ENCODE data around the gene CDC42.

The CDC42 gene

GRCh38 chr1:22100168-22100567 is 47.7 kb downstream of the CDC42 start:
- Histone ChIP-seq H3K9me3 (ENCODE audit: insufficient read depth, low read depth, low read length) (no peaks in the 10 kb centered on the region), H3K4me1 (ENCODE audit: control insufficient read depth in 1 of 2, insufficient read depth in 2 of 2, low read length in 2 of 2) (no peaks in the 10 kb centered on the region), H4K91ac (ENCODE audit: low read depth, low read length) (no peak overlapping the region), H3K79me1 (ENCODE audit: low read length) (no peaks in the 10 kb centered on the region), H3K27me3 (ENCODE audit: insufficient read depth, low read length) (no peaks in the 10 kb centered on the region), H2AFZ (ENCODE audit: insufficient read depth, low read length, poor library complexity) (no peak overlapping the region), H3K4me3 (ENCODE audit: low read depth, low read length) (no peak overlapping the region), H3K36me3 (ENCODE audit: control insufficient read depth in 1 of 2, insufficient read depth in 2 of 2, low read length in 2 of 2) (peaks cover 21 to 27% of the 10 kb centered on the region in 2 experiments), H3K14ac (ENCODE audit: low read length) (no peak overlapping the region), H3K23ac (ENCODE audit: low read length) (no peak overlapping the region), H2BK120ac (ENCODE audit: insufficient read depth, low read length, poor library complexity) (no peak overlapping the region), H3K4ac (ENCODE audit: low read depth, low read length) (no peak overlapping the region), H2AK5ac (ENCODE audit: low read length) (no peak overlapping the region), H2BK5ac (ENCODE audit: low read depth, low read length, poor library complexity) (no peak overlapping the region), H4K8ac (ENCODE audit: low read depth, low read length) (no peak overlapping the region), H3K27ac (ENCODE audit: low read depth, low read length) (no peak overlapping the region), H3K9ac (ENCODE audit: low read length) (no peak overlapping the region), H4K12ac (ENCODE audit: low read depth, low read length) (no peak overlapping the region), H3K79me2 (ENCODE audit: control insufficient read depth, insufficient read depth, low read length, poor library complexity) (no peaks in the 10 kb centered on the region), H2BK12ac (ENCODE audit: low read length) (no peak overlapping the region), H3K4me2 (ENCODE audit: low read length) (no peak overlapping the region), H3K18ac (ENCODE audit: low read length) (no peak overlapping the region)
- DNase-seq, result no peak
- no CpG with 5 or more reads among the region's 3 CpGs for WGBS (ENCODE audit: extremely low coverage, insufficient coverage, insufficient read length)

GRCh38 chr1:22101199-22101598 is 48.7 kb downstream of the CDC42 start:
- H3K14ac ChIP-seq (ENCODE audit: low read length), result no peak overlapping the region
- H3K79me1 ChIP-seq (ENCODE audit: low read length), result no peaks in the 10 kb centered on the region
- H3K4me2 ChIP-seq (ENCODE audit: low read length), result no peak overlapping the region
- no peak for DNase-seq
- H3K4me3 ChIP-seq (ENCODE audit: low read depth, low read length), result no peak overlapping the region
- no peak overlapping the region for H3K9ac ChIP-seq (ENCODE audit: low read length)
- no peaks in the 10 kb centered on the region for H3K27me3 ChIP-seq (ENCODE audit: insufficient read depth, low read length)
- no peak overlapping the region for H2BK5ac ChIP-seq (ENCODE audit: low read depth, low read length, poor library complexity)
- no peak overlapping the region for H4K12ac ChIP-seq (ENCODE audit: low read depth, low read length)
- H4K8ac ChIP-seq (ENCODE audit: low read depth, low read length), result no peak overlapping the region
- H3K36me3 ChIP-seq (ENCODE audit: control insufficient read depth in 1 of 2, insufficient read depth in 2 of 2, low read length in 2 of 2), result peaks cover 16 to 25% of the 10 kb centered on the region in 2 experiments
- H2AFZ ChIP-seq (ENCODE audit: insufficient read depth, low read length, poor library complexity), result no peak overlapping the region
- H3K27ac ChIP-seq (ENCODE audit: low read depth, low read length), result no peak overlapping the region
- no peak overlapping the region for H2BK120ac ChIP-seq (ENCODE audit: insufficient read depth, low read length, poor library complexity)
- H3K4me1 ChIP-seq (ENCODE audit: control insufficient read depth in 1 of 2, insufficient read depth in 2 of 2, low read length in 2 of 2), result peaks cover 0 to under 1% of the 10 kb centered on the region in 2 experiments
- no peak overlapping the region for H2BK12ac ChIP-seq (ENCODE audit: low read length)
- no CpG with 5 or more reads among the region's 1 CpG for whole genome bisulfite sequencing (ENCODE audit: extremely low coverage, insufficient coverage, insufficient read length)
- H4K91ac ChIP-seq (ENCODE audit: low read depth, low read length), result no peak overlapping the region
- no peak overlapping the region for H3K18ac ChIP-seq (ENCODE audit: low read length)
- no peak overlapping the region for H2AK5ac ChIP-seq (ENCODE audit: low read length)
- no peaks in the 10 kb centered on the region for H3K79me2 ChIP-seq (ENCODE audit: control insufficient read depth, insufficient read depth, low read length, poor library complexity)
- no peak overlapping the region for H3K23ac ChIP-seq (ENCODE audit: low read length)
- no peak overlapping the region for H3K4ac ChIP-seq (ENCODE audit: low read depth, low read length)
- no peaks in the 10 kb centered on the region for H3K9me3 ChIP-seq (ENCODE audit: insufficient read depth, low read depth, low read length)

DNA sequence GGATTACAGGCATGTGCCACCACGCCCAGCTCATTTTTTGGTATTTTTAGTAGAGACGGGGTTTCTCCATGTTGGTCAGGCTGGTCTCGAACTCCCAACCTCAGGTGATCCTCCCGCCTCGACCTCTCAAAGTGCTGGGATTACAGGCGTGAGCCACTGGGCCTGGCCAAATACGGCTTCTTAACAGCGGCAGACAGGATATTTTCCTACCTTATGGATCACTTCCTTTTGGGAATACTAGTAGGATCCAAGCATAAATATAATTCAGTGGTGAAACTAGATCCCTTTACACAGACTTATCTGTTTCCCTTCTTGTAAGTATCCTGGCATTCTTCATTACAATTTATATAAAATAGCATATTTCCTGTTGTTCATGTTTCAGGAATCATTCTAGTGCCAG is 49.5 kb downstream of the CDC42 start:
- H2AFZ ChIP-seq (ENCODE audit: insufficient read depth, low read length, poor library complexity), result no peak overlapping the region
- H3K4me2 ChIP-seq (ENCODE audit: low read length), result no peak overlapping the region
- H3K4me3 ChIP-seq (ENCODE audit: low read depth, low read length), result no peak overlapping the region
- no peaks in the 10 kb centered on the region for H3K9me3 ChIP-seq (ENCODE audit: insufficient read depth, low read depth, low read length)
- no peak overlapping the region for H4K12ac ChIP-seq (ENCODE audit: low read depth, low read length)
- H3K79me1 ChIP-seq (ENCODE audit: low read length), result no peaks in the 10 kb centered on the region
- H2AK5ac ChIP-seq (ENCODE audit: low read length), result no peak overlapping the region
- H3K27me3 ChIP-seq (ENCODE audit: insufficient read depth, low read length), result no peaks in the 10 kb centered on the region
- no peak overlapping the region for H4K8ac ChIP-seq (ENCODE audit: low read depth, low read length)
- H3K36me3 ChIP-seq (ENCODE audit: control insufficient read depth in 1 of 2, insufficient read depth in 2 of 2, low read length in 2 of 2), result peaks cover 13 to 19% of the 10 kb centered on the region in 2 experiments
- H4K91ac ChIP-seq (ENCODE audit: low read depth, low read length), result no peak overlapping the region
- no peak overlapping the region for H2BK120ac ChIP-seq (ENCODE audit: insufficient read depth, low read length, poor library complexity)
- peaks cover 5% of the 10 kb centered on the region in 2 experiments for H3K4me1 ChIP-seq (ENCODE audit: control insufficient read depth in 1 of 2, insufficient read depth in 2 of 2, low read length in 2 of 2)
- no CpG with 5 or more reads among the region's 8 CpGs for WGBS (ENCODE audit: extremely low coverage, insufficient coverage, insufficient read length)
- H3K4ac ChIP-seq (ENCODE audit: low read depth, low read length), result no peak overlapping the region
- H2BK5ac ChIP-seq (ENCODE audit: low read depth, low read length, poor library complexity), result no peak overlapping the region
- H3K14ac ChIP-seq (ENCODE audit: low read length), result no peak overlapping the region
- no peak for DNase-seq
- no peak overlapping the region for H3K18ac ChIP-seq (ENCODE audit: low read length)
- H3K27ac ChIP-seq (ENCODE audit: low read depth, low read length), result no peak overlapping the region
- H3K9ac ChIP-seq (ENCODE audit: low read length), result no peak overlapping the region
- H3K23ac ChIP-seq (ENCODE audit: low read length), result no peak overlapping the region
- no peak overlapping the region for H2BK12ac ChIP-seq (ENCODE audit: low read length)
- peaks cover 2% of the 10 kb centered on the region for H3K79me2 ChIP-seq (ENCODE audit: control insufficient read depth, insufficient read depth, low read length, poor library complexity)

- no peak overlapping the region for H2AK5ac ChIP-seq (ENCODE audit: low read length)
- H4K12ac ChIP-seq (ENCODE audit: low read depth, low read length), result no peak overlapping the region
- H4K91ac ChIP-seq (ENCODE audit: low read depth, low read length), result no peak overlapping the region
- H3K36me3 ChIP-seq (ENCODE audit: control insufficient read depth in 1 of 2, insufficient read depth in 2 of 2, low read length in 2 of 2), result peaks cover 8 to 13% of the 10 kb centered on the region in 2 experiments
- no peak overlapping the region for H2BK12ac ChIP-seq (ENCODE audit: low read length)
- H2BK120ac ChIP-seq (ENCODE audit: insufficient read depth, low read length, poor library complexity), result no peak overlapping the region
- H3K9ac ChIP-seq (ENCODE audit: low read length), result no peak overlapping the region
- H3K4me3 ChIP-seq (ENCODE audit: low read depth, low read length), result no peak overlapping the region
- H2AFZ ChIP-seq (ENCODE audit: insufficient read depth, low read length, poor library complexity), result no peak overlapping the region
- H2BK5ac ChIP-seq (ENCODE audit: low read depth, low read length, poor library complexity), result no peak overlapping the region
- H3K9me3 ChIP-seq (ENCODE audit: insufficient read depth, low read depth, low read length), result no peaks in the 10 kb centered on the region
- no peak overlapping the region for H3K4me2 ChIP-seq (ENCODE audit: low read length)
- no CpG with 5 or more reads among the region's 3 CpGs for WGBS (ENCODE audit: extremely low coverage, insufficient coverage, insufficient read length)
- H4K8ac ChIP-seq (ENCODE audit: low read depth, low read length), result no peak overlapping the region
- peaks cover 2% of the 10 kb centered on the region for H3K79me2 ChIP-seq (ENCODE audit: control insufficient read depth, insufficient read depth, low read length, poor library complexity)
- H3K4me1 ChIP-seq (ENCODE audit: control insufficient read depth in 1 of 2, insufficient read depth in 2 of 2, low read length in 2 of 2), result peaks cover 5 to 7% of the 10 kb centered on the region in 2 experiments
- H3K4ac ChIP-seq (ENCODE audit: low read depth, low read length), result no peak overlapping the region
- no peak overlapping the region for H3K23ac ChIP-seq (ENCODE audit: low read length)
- H3K14ac ChIP-seq (ENCODE audit: low read length), result no peak overlapping the region
- H3K27me3 ChIP-seq (ENCODE audit: insufficient read depth, low read length), result no peaks in the 10 kb centered on the region
- DNase-seq, result no peak
- H3K27ac ChIP-seq (ENCODE audit: low read depth, low read length), result no peak overlapping the region
- no peak overlapping the region for H3K18ac ChIP-seq (ENCODE audit: low read length)
- no peaks in the 10 kb centered on the region for H3K79me1 ChIP-seq (ENCODE audit: low read length)
These were observed 50.2 kb downstream of the CDC42 start for GRCh38 chr1:22102746-22103145.
